ENCODE data around the gene CECR2. TPM values are rescaled to one million over a fixed set of nuclear protein-coding genes. Genes with fewer than 3 reads are reported as not detected.
"Not testable (repeated sequence)": the region's sequence is repeated elsewhere in the genome, so short reads cannot be mapped to it uniquely, and the experiment has no call there.

The CECR2 gene
- total and polyA plus RNA-seq, 12 donors = 1.1 to 9.1 (median 6.3) TPM

- ATAC-seq (no peak), DNase-seq (no peak)
- intact Hi-C loops (cut with DNase I) = no loop called here
- no peak for TF ChIP-seq CTCF (IDR thresholded peaks at IDR 0.05)
- Histone ChIP-seq H3K36me3 (no peaks in the 10 kb centered on the region), H3K9me3 (no peaks in the 10 kb centered on the region), H3K27me3 (no peaks in the 10 kb centered on the region), H3K4me1 (no peaks in the 10 kb centered on the region), H3K27ac (no peak overlapping the region), H3K4me3 (no peak overlapping the region)
- WGBS, 2 donors = 89 to 91% methylated on average over 6 of the region's 6 CpGs
Observed at GRCh38 chr22:17423616-17424015, 54.4 kb downstream of the CECR2 start.

GRCh38 chr22:17427528-17427927 lies 58.3 kb downstream of the CECR2 start:
- H3K9me3 ChIP-seq; H3K4me3 ChIP-seq; H3K36me3 ChIP-seq; DNase-seq; ATAC-seq; H3K27ac ChIP-seq; intact Hi-C loops (cut with DNase I); H3K27me3 ChIP-seq: not testable (repeated sequence)
- peaks cover 0 to 16% (median 7%) of the 10 kb centered on the region in 9 donors for H3K4me1 ChIP-seq
- WGBS, 2 donors = 90 to 93% methylated on average over 6 of the region's 6 CpGs

- H3K27me3 ChIP-seq = no peaks in the 10 kb centered on the region
- no peak overlapping the region for H3K27ac ChIP-seq
- H3K4me1 ChIP-seq = peaks cover 0 to 16% (median 7%) of the 10 kb centered on the region in 9 donors
- no peaks in the 10 kb centered on the region for H3K36me3 ChIP-seq
- 76 to 85% methylated on average over 1 of the region's 1 CpG for WGBS, 2 donors
- no peak for TF ChIP-seq CTCF (IDR thresholded peaks at IDR 0.05)
- DNase-seq (no peak), ATAC-seq (no peak)
- H3K4me3 ChIP-seq = no peak overlapping the region
- intact Hi-C loops (cut with DNase I) = no loop called here
- H3K9me3 ChIP-seq = no peaks in the 10 kb centered on the region
Observed at GRCh38 chr22:17429516-17429915, 60.3 kb downstream of the CECR2 start.

- no peaks in the 10 kb centered on the region for H3K36me3 ChIP-seq
- H3K27ac ChIP-seq = peak overlapping the region in 2 of 10 donors; percentile 4 to 23
- TF ChIP-seq CTCF (IDR thresholded peaks at IDR 0.05) = no peak
- ATAC-seq (peak; percentile 64 to 96 (median 76)), DNase-seq (peak in 1 of 2 donors; percentile 34)
- intact Hi-C loops (cut with DNase I) = loop anchor here in 1 of 10 donors (5.0 kb wide), 1 partner anchor 358 kb away; no protein-coding TSS in a partner anchor
- no peaks in the 10 kb centered on the region for H3K9me3 ChIP-seq
- H3K27me3 ChIP-seq = no peaks in the 10 kb centered on the region
- no peak overlapping the region for H3K4me3 ChIP-seq
- H3K4me1 ChIP-seq = peaks cover 0 to 23% (median 13%) of the 10 kb centered on the region in 9 donors
Observed at GRCh38 chr22:17430412-17430811, 61.2 kb downstream of the CECR2 start.

DNA sequence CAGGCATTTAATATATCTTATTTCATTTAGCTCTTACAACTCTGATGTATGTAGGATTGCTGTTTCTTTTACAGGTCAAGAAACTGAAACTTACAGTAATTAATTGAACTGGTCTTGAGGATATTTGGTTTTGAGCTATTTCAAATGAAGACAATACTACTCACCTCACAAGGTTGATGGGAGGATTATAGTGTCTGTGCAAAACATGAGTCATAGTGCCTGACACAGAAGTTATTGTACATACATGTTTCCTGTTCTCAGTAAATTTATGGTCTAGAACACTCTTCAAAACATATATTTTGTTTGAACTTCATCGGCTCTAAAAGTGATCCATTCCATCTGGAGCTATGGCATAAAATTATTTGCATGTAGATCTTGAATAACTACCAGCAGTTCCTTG lies 61.9 kb downstream of the CECR2 start:
- DNase-seq = no peak
- intact Hi-C loops (cut with DNase I) = loop anchor here in 1 of 10 donors (5.0 kb wide), 1 partner anchor 359 kb away; no protein-coding TSS in a partner anchor
- TF ChIP-seq CTCF (IDR thresholded peaks at IDR 0.05) = no peak
- Histone ChIP-seq H3K4me3 (no peak overlapping the region), H3K27me3 (no peaks in the 10 kb centered on the region), H3K4me1 (peaks cover 0 to 31% (median 20%) of the 10 kb centered on the region in 9 donors), H3K27ac (no peak overlapping the region), H3K36me3 (no peaks in the 10 kb centered on the region), H3K9me3 (no peaks in the 10 kb centered on the region)
- WGBS, 2 donors = 86 to 96% methylated on average over 1 of the region's 1 CpG
- ATAC-seq = no peak
